A673 (cell line): ENCODE data around the gene PIK3R1. TPM values are rescaled to one million over a fixed set of nuclear protein-coding genes. Genes with fewer than 3 reads are reported as not detected.
A peak's percentile ranks its signal among the peaks of the same experiment; 100 is the strongest.

Experiments
- BruUV-seq: library from RNA; stranded (reverse); fragments of 400-500 nt; replicated peaks from 2 replicates; lab custom pipeline; 2021; lab: Mats Ljungman, UMichigan
- CTCF ChIA-PET: fragments of 300-600 bp; sonication (Branson Sonifier 250); formaldehyde crosslinking; loops from one replicate; lab custom pipeline; 2022; ENCODE audit warnings: antibody characterized with exemption; lab: Charles Lee
- POLR2A ChIA-PET: fragments of 300-600 bp; sonication (Branson Sonifier 250); formaldehyde crosslinking; loops from one replicate; lab custom pipeline; 2022; ENCODE audit warnings: antibody characterized with exemption; ENCODE audit not compliant: low non-redundant PET; lab: Charles Lee
- DNase-seq: peaks from one replicate; pipeline ENCODE4 v3.0.0-alpha.2; 2015; ENCODE audit warnings: low spot score
- H3K27ac ChIP-seq: fragments of 200-600 bp; sonication (generic); 2 replicates; pipeline ENCODE4 v1.5.1; 2016; ENCODE audit warnings: mixed run types, low read depth, mild to moderate bottlenecking, mixed read lengths, antibody characterized with exemption, low read length; ENCODE audit not compliant: poor library complexity, severe bottlenecking
- H3K27me3 ChIP-seq: fragments of 200-600 bp; sonication (generic); replicated peaks from 2 replicates; pipeline ENCODE4 v1.6.1; 2017; ENCODE audit warnings: mixed run types, low read depth, mild to moderate bottlenecking, mixed read lengths, antibody characterized with exemption, low read length; ENCODE audit not compliant: insufficient read depth, poor library complexity
- H3K36me3 ChIP-seq: fragments of 200-600 bp; sonication (generic); 2 replicates; pipeline ENCODE4 v1.6.1; 2016; ENCODE audit warnings: mixed run types, mild to moderate bottlenecking, mixed read lengths, antibody characterized with exemption, low read length; ENCODE audit not compliant: insufficient read depth, poor library complexity, severe bottlenecking
- H3K4me1 ChIP-seq: fragments of 200-600 bp; sonication (generic); 2 replicates; pipeline ENCODE4 v1.6.1; 2017; ENCODE audit warnings: mixed run types, mild to moderate bottlenecking, mixed read lengths, antibody characterized with exemption, low read length; ENCODE audit not compliant: insufficient read depth, poor library complexity, severe bottlenecking
- H3K4me3 ChIP-seq: fragments of 200-600 bp; sonication (generic); 2 replicates; pipeline ENCODE4 v1.5.1; 2016; ENCODE audit warnings: low read depth, mixed run types, mild to moderate bottlenecking, mixed read lengths, low read length; ENCODE audit not compliant: poor library complexity, severe bottlenecking
- H3K9me3 ChIP-seq: fragments of 200-600 bp; sonication (generic); 2 replicates; pipeline ENCODE4 v1.6.1; 2016; ENCODE audit warnings: mixed run types, low read depth, mild to moderate bottlenecking, mixed read lengths, antibody characterized with exemption, low read length; ENCODE audit not compliant: poor library complexity, severe bottlenecking
- EZH2 ChIP-seq: fragments of 200-600 bp; sonication (generic); IDR thresholded peaks from 2 replicates; pipeline ENCODE4 v1.6.1; 2017; ENCODE audit warnings: borderline replicate concordance, low read depth, mild to moderate bottlenecking, mixed read lengths, antibody characterized with exemption, low read length; ENCODE audit not compliant: poor library complexity, severe bottlenecking
- intact Hi-C: fragments of 100-400 bp; cut with micrococcal nuclease; formaldehyde crosslinking; loops from one replicate; pipeline ENCODE4 v1.10.0; 2022; ENCODE audit not compliant: unreplicated experiment
- total RNA-seq: library from RNA; stranded (reverse); gene quantifications from 2 replicates; pipeline ENCODE4 v1.2.3, GENCODE V29; 2021
- TF ChIP-seq, protein P1 (sequence below): fragments of 300-800, 200-600 bp; sonication (generic); conservative IDR thresholded peaks from 2 replicates; pipeline ENCODE4 v1.5.1; 2017; ENCODE audit warnings: low read depth, mild to moderate bottlenecking, antibody characterized with exemption, low read length, moderate library complexity, mixed read lengths

The PIK3R1 gene
- total RNA-seq, 1 experiment from 2014 or later: 57.9 TPM

DNA sequence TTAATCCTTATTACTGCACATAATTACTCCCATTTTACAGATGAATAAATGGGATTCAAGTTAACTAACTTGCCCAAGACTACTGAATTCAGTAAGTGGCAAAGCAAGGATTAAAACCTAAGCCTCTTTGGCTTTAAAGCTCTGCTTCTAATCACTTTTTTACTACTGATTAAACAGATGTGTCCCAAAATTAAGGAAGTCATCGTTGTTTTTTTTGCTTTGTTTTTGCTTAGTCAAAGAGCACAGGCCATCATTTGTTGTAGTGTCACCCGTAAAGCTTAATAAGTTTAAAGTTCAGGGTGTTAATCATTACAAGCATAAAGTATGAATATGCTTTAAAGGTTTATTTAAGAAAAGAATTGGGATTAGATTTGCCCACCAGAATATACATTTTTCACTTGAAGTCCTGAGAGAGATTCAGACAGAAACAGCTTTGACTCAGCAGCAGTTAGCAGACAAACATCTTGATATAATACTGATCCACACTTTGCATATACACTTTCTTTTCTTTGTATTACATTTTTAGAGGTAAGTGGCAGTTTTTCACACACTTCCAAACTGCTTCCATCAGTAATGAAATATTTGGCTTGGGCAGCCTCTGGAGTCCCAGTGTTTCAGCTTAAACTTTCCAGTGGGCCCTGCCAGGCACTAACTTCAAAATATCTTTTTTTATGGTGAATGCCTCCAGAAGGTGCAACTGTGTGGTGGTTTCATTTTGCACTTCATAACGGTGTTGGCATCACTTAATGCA lies 52.7 kb downstream of the PIK3R1 start:
- H3K9me3 ChIP-seq: peaks cover 5% of the 10 kb centered on the region
- POLR2A ChIA-PET: no interaction called here
- no peaks in the 10 kb centered on the region for H3K27me3 ChIP-seq
- no TSS peak for BruUV-seq
- CTCF ChIA-PET: no interaction called here
- intact Hi-C loops: loop anchor here (5.0 kb wide), 1 partner anchor 811 kb away; no protein-coding TSS in a partner anchor
- H3K4me3 ChIP-seq: peak overlapping the region; percentile 1
- H3K4me1 ChIP-seq: peaks cover 70% of the 10 kb centered on the region
- no peak for DNase-seq
- H3K27ac ChIP-seq: peak overlapping the region; percentile 72
- TF ChIP-seq EZH2: no peak
- TF ChIP-seq, protein P1, sequence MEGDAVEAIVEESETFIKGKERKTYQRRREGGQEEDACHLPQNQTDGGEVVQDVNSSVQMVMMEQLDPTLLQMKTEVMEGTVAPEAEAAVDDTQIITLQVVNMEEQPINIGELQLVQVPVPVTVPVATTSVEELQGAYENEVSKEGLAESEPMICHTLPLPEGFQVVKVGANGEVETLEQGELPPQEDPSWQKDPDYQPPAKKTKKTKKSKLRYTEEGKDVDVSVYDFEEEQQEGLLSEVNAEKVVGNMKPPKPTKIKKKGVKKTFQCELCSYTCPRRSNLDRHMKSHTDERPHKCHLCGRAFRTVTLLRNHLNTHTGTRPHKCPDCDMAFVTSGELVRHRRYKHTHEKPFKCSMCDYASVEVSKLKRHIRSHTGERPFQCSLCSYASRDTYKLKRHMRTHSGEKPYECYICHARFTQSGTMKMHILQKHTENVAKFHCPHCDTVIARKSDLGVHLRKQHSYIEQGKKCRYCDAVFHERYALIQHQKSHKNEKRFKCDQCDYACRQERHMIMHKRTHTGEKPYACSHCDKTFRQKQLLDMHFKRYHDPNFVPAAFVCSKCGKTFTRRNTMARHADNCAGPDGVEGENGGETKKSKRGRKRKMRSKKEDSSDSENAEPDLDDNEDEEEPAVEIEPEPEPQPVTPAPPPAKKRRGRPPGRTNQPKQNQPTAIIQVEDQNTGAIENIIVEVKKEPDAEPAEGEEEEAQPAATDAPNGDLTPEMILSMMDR: no peak
- no peaks in the 10 kb centered on the region for H3K36me3 ChIP-seq

DNA sequence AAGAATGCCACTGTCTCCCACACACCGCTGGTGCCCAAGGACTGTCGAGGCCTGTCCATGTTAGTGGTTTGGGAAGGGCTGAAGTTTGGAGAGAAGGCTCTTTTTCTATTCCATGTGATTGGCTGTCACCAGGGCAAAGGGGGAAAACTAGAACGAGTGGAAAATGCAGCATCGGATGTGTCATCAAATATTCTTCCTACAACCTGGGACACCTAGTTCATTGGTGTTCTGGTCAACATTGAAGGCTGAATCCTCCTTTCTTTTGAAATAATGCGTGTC lies 53.2 kb downstream of the PIK3R1 start:
- no peaks in the 10 kb centered on the region for H3K27me3 ChIP-seq
- POLR2A ChIA-PET: no interaction called here
- no peak for DNase-seq
- TF ChIP-seq, protein P1: no peak
- TF ChIP-seq EZH2: no peak
- peaks cover 70% of the 10 kb centered on the region for H3K4me1 ChIP-seq
- peaks cover 5% of the 10 kb centered on the region for H3K9me3 ChIP-seq
- CTCF ChIA-PET: no interaction called here
- peak overlapping the region; percentile 1 for H3K4me3 ChIP-seq
- no TSS peak for BruUV-seq
- intact Hi-C loops: loop anchor here (5.0 kb wide), 1 partner anchor 811 kb away; no protein-coding TSS in a partner anchor
- H3K27ac ChIP-seq: peak overlapping the region; percentile 72
- H3K36me3 ChIP-seq: no peaks in the 10 kb centered on the region

DNA sequence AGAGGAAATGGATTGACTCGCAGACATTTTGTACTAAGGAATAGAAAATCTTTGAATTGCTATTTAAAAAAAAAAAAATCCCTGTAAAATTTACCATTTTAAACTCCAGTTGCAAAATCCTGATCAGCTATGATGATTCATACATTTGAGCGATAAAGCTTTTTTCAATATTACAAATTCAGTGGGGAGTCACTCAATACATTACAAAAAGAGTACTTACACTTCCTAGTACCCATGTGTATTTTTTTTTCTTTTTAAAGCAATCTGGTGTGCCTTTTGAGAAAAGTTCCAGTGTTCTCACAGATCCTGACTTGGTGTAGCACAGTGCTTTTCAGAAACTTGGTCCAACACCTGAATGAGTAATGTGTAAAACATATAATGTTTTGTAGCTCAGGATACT lies 54.3 kb downstream of the PIK3R1 start:
- TF ChIP-seq, protein P1: no peak
- TF ChIP-seq EZH2: no peak
- intact Hi-C loops: loop anchor here (5.0 kb wide), 2 partner anchors 813 to 1023 kb away; no protein-coding TSS in a partner anchor

More for the DNA sequence above, 54.3 kb downstream of the PIK3R1 start:
- Histone ChIP-seq H3K27ac (peak overlapping the region; percentile 33), H3K9me3 (peaks cover 5% of the 10 kb centered on the region), H3K27me3 (no peaks in the 10 kb centered on the region), H3K4me3 (no peak overlapping the region), H3K4me1 (peaks cover 78% of the 10 kb centered on the region), H3K36me3 (peaks cover 9% of the 10 kb centered on the region)
- POLR2A ChIA-PET: no interaction called here
- CTCF ChIA-PET: no interaction called here
- BruUV-seq: no TSS peak
- no peak for DNase-seq
